Liver (tissue), 9 donors: ENCODE results near the gene C1QL3. TPM values are rescaled to one million over a fixed set of nuclear protein-coding genes. Genes with fewer than 3 reads are reported as not detected.

Source experiments
- DNase-seq: peaks from one replicate; pipeline ENCODE4 v3.0.0-alpha.2; 2017; ENCODE audit warnings: low spot score
- H3K27ac ChIP-seq, 2 donors: one replicate each; pipeline ENCODE4 v1.7.0; 2013; ENCODE audit warnings: inconsistent platforms in 2 of 2, low read length in 2 of 2, control low read depth in 1 of 2, low read depth in 1 of 2, mild to moderate bottlenecking in 1 of 2
- H3K27me3 ChIP-seq, 4 donors: one replicate each; pipeline versions ENCODE4 v1.6.1 to v1.7.0; 2013; ENCODE audit warnings: low read length in 3 of 4, inconsistent platforms in 1 of 4, mild to moderate bottlenecking in 1 of 4, moderate library complexity in 1 of 4; ENCODE audit not compliant: control insufficient read depth in 4 of 4, insufficient read depth in 4 of 4
- H3K36me3 ChIP-seq, 4 donors: one replicate each; pipeline versions ENCODE4 v1.6.1 to v1.7.0; 2013; ENCODE audit warnings: low read length in 3 of 4, mild to moderate bottlenecking in 3 of 4, low read depth in 1 of 4, moderate library complexity in 1 of 4; ENCODE audit not compliant: control insufficient read depth in 4 of 4, insufficient read depth in 3 of 4
- H3K4me1 ChIP-seq, 4 donors: one replicate each; pipeline versions ENCODE4 v1.6.1 to v1.7.0; 2013; ENCODE audit warnings: low read length in 3 of 4, mild to moderate bottlenecking in 3 of 4, moderate library complexity in 1 of 4; ENCODE audit not compliant: control insufficient read depth in 4 of 4, insufficient read depth in 4 of 4
- H3K4me3 ChIP-seq, 3 donors: one replicate each; pipeline versions ENCODE4 v1.6.1 to v1.7.0; 2013; ENCODE audit warnings: low read length in 3 of 3, control low read depth in 1 of 3, low read depth in 1 of 3, mild to moderate bottlenecking in 1 of 3
- H3K9ac ChIP-seq, 2 donors: one replicate each; pipeline ENCODE4 v1.7.0; 2013; ENCODE audit warnings: low read length in 2 of 2, mild to moderate bottlenecking in 2 of 2, moderate library complexity in 2 of 2, control low read depth in 1 of 2, low read depth in 1 of 2
- H3K9me3 ChIP-seq, 4 donors: one replicate each; pipeline versions ENCODE4 v1.6.1 to v1.7.0; 2013; ENCODE audit warnings: low read length in 3 of 4; ENCODE audit not compliant: control insufficient read depth in 4 of 4
- CTCF ChIP-seq: fragments of 150-350 bp; IDR thresholded peaks from 2 replicates; pipeline ENCODE4 v1.5.1; 2017; ENCODE audit warnings: improper control_type of control experiment, low read depth, low read length; ENCODE audit not compliant: missing input control
- EGR1 ChIP-seq, 2 donors: IDR thresholded peaks; 2 replicates each; pipeline ENCODE4 v1.6.1; 2016 to 2018; ENCODE audit warnings: antibody characterized with exemption in 2 of 2, low read depth in 2 of 2
- FOXA1 ChIP-seq: IDR thresholded peaks from 2 replicates; pipeline ENCODE4 v1.6.1; 2016; ENCODE audit warnings: antibody characterized with exemption
- FOXA2 ChIP-seq: IDR thresholded peaks from 2 replicates; pipeline ENCODE4 v1.6.1; 2016; ENCODE audit warnings: antibody characterized with exemption
- GABPA ChIP-seq, 2 donors: IDR thresholded peaks in 1 of 2; conservative IDR thresholded peaks in 1 of 2; 2 replicates each; pipeline ENCODE4 v1.6.1; 2016; ENCODE audit warnings: antibody characterized with exemption in 2 of 2, mild to moderate bottlenecking in 1 of 2, moderate library complexity in 1 of 2
- HNF4A ChIP-seq, 2 donors: conservative IDR thresholded peaks; 2 replicates each; pipeline ENCODE4 v1.6.1; 2016; ENCODE audit warnings: antibody characterized with exemption in 2 of 2, mild to moderate bottlenecking in 2 of 2
- HNF4G ChIP-seq: IDR thresholded peaks from 2 replicates; pipeline ENCODE4 v1.6.1; 2016; ENCODE audit warnings: antibody characterized with exemption
- JUND ChIP-seq, 2 donors: IDR thresholded peaks; 2 replicates each; pipeline ENCODE4 v1.6.1; 2016; ENCODE audit warnings: antibody characterized with exemption in 2 of 2
- MAX ChIP-seq: IDR thresholded peaks from 2 replicates; pipeline ENCODE4 v1.6.1; 2016; ENCODE audit warnings: antibody characterized with exemption
- NR2F2 ChIP-seq: IDR thresholded peaks from 2 replicates; pipeline ENCODE4 v1.6.1; 2016; ENCODE audit warnings: antibody characterized with exemption
- RAD21 ChIP-seq, 2 donors: IDR thresholded peaks; 2 replicates each; pipeline ENCODE4 v1.6.1; 2016; ENCODE audit warnings: antibody characterized with exemption in 2 of 2, mild to moderate bottlenecking in 2 of 2
- REST ChIP-seq: IDR thresholded peaks from 2 replicates; pipeline ENCODE4 v1.6.1; 2016; ENCODE audit warnings: antibody characterized with exemption, mild to moderate bottlenecking
- RXRA ChIP-seq, 2 donors: IDR thresholded peaks; 2 replicates each; pipeline ENCODE4 v1.6.1; 2017 to 2018; ENCODE audit warnings: antibody characterized with exemption in 2 of 2, mild to moderate bottlenecking in 1 of 2
- SP1 ChIP-seq: IDR thresholded peaks from 2 replicates; pipeline ENCODE4 v1.6.1; 2018; ENCODE audit warnings: antibody characterized with exemption, mild to moderate bottlenecking
- TAF1 ChIP-seq: conservative IDR thresholded peaks from 2 replicates; pipeline ENCODE4 v1.6.1; 2016; ENCODE audit warnings: antibody characterized with exemption, mild to moderate bottlenecking
- YY1 ChIP-seq: IDR thresholded peaks from 2 replicates; pipeline ENCODE4 v1.6.1; 2016; ENCODE audit warnings: antibody characterized with exemption, mild to moderate bottlenecking
- ZBTB33 ChIP-seq: IDR thresholded peaks from 2 replicates; pipeline ENCODE4 v1.6.1; 2016; ENCODE audit warnings: antibody characterized with exemption
- WGBS: extraction: QIAGEN DNeasy Blood & Tissue Kit; methylation state at CpG from one replicate; pipeline ENCODE4 v1.1.7; 2013; 5-methylcytosine and 5-hydroxymethylcytosine counted together
- polyA plus RNA-seq, 2 donors: library from polyadenylated mRNA; stranded (reverse) in 1 of 2; unstranded in 1 of 2; fragments of 200-250 nt in 1 of 2; fragments of >200 nt in 1 of 2; fragmentation: Nextera tagmentation in 1 of 2; extraction: Ambion mirVana in 1 of 2; gene quantifications; one replicate each; pipeline versions ENCODE4 v1.2.1 to v1.2.3, GENCODE V29; 2013 to 2015
- total RNA-seq, 2 donors: library from RNA; depleted of rRNA; stranded (reverse); fragments of >200 nt; gene quantifications; one replicate each; pipeline ENCODE4 v1.2.3, GENCODE V29; 2014
- donor health status: healthy.
- donor health status: healthy.
- donor health status: healthy.
- donor health status: healthy.
- donor health status: healthy.

C1QL3 gene
- total and polyA plus RNA-seq, 4 donors: 0.99 TPM; not detected in 3

GRCh38 chr10:16527452-16527851 lies 5.8 kb upstream of the C1QL3 start:
- H3K4me1 ChIP-seq: no peaks in the 10 kb centered on the region
- H3K9me3 ChIP-seq: no peaks in the 10 kb centered on the region
- H3K27me3 ChIP-seq: no peaks in the 10 kb centered on the region
- H3K9ac ChIP-seq: no peak overlapping the region
- H3K36me3 ChIP-seq: no peaks in the 10 kb centered on the region
- H3K4me3 ChIP-seq: no peak overlapping the region
- 65% methylated on average over 4 of the region's 4 CpGs for WGBS
- no peak for DNase-seq
- TF ChIP-seq RXRA (IDR thresholded peaks at IDR 0.05): no peak
- no peak for TF ChIP-seq HNF4G
- no peak for TF ChIP-seq EGR1 (IDR thresholded peaks at IDR 0.05; ENCODE audit: low read depth in 2 of 2)
- no peak for TF ChIP-seq FOXA1
- no peak for TF ChIP-seq SP1
- no peak for TF ChIP-seq JUND (IDR thresholded peaks at IDR 0.05)
- no peak for TF ChIP-seq FOXA2
- TF ChIP-seq TAF1: no peak
- TF ChIP-seq CTCF: no peak
- TF ChIP-seq GABPA (IDR thresholded peaks at IDR 0.05 in 1 of 2, conservative IDR thresholded peaks at IDR 0.05 in 1 of 2): no peak
- no peak for TF ChIP-seq REST
- no peak for TF ChIP-seq ZBTB33
- no peak overlapping the region for H3K27ac ChIP-seq

- no peak for TF ChIP-seq HNF4G
- TF ChIP-seq HNF4A (conservative IDR thresholded peaks at IDR 0.05): no peak
- TF ChIP-seq CTCF: no peak
- TF ChIP-seq YY1: no peak
- no peak for TF ChIP-seq JUND (IDR thresholded peaks at IDR 0.05)
- TF ChIP-seq MAX: no peak
- TF ChIP-seq RAD21 (IDR thresholded peaks at IDR 0.05): no peak
- TF ChIP-seq REST: no peak
- no peak for TF ChIP-seq FOXA1
- TF ChIP-seq SP1: no peak
- no peak for TF ChIP-seq RXRA (IDR thresholded peaks at IDR 0.05)
- no peak for TF ChIP-seq TAF1
- TF ChIP-seq EGR1 (IDR thresholded peaks at IDR 0.05; ENCODE audit: low read depth in 2 of 2): no peak
- TF ChIP-seq NR2F2: no peak
- no peak overlapping the region for H3K9ac ChIP-seq
- H3K27ac ChIP-seq: no peak overlapping the region
- H3K4me1 ChIP-seq: peaks cover 15 to 22% (median 20%) of the 10 kb centered on the region in 4 donors
- peak overlapping the region in 1 of 3 donors; percentile 64 for H3K4me3 ChIP-seq
- H3K36me3 ChIP-seq: no peaks in the 10 kb centered on the region
- WGBS: 3% methylated on average over 39 of the region's 39 CpGs
- no peak for DNase-seq
- H3K27me3 ChIP-seq: peaks cover 0 to 9% (median 2%) of the 10 kb centered on the region in 4 donors
- H3K9me3 ChIP-seq: no peaks in the 10 kb centered on the region
These were observed 779 bp downstream of the C1QL3 start for GRCh38 chr10:16520900-16521299.
